HG03442 (cell line): ENCODE results near the gene ACTL7A.
"Not testable (repeated sequence)": the region's sequence is repeated elsewhere in the genome, so short reads cannot be mapped to it uniquely, and the experiment has no call there.

ENCODE experiments used
- ATAC-seq: cut with Tn5 transposase; IDR thresholded peaks from one replicate; pipeline ENCODE4 v1.9.1; 2021; ENCODE audit warnings: mild to moderate bottlenecking, moderate library complexity; ENCODE audit not compliant: unreplicated experiment

The ACTL7A gene

GRCh38 chr9:108848296-108848695, 13.8 kb upstream of the ACTL7A start:
- not testable (repeated sequence) for ATAC-seq

DNA sequence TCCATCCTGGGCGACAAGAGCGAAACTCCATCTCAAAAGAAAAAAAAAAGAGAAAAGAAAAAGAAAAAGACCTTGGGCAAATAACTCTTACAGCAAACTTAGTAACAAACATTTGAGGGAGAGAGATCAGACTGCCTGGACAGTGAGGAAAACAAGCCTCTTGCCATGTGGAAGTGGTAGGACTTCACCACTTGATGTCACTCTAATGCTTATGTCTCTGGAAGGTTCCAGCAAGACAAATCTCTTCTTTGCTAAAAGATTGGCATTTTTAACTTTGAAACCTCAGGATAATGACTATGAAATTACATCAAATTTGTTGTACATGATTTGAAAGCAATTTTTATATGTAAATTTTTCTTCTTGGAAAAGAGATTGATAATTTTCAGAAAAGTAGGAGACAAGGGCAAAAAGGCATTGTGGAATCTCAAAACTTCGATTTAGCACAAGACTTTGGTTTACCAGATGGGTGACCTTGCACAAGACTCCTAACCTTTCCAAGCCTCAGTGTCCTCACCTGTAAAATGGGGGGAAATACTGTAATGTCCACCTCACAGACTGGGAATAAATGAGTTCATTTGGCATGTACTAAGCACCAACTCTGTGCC, 11.7 kb upstream of the ACTL7A start:
- ATAC-seq: no peak

- ATAC-seq: no peak
These were observed 10.9 kb upstream of the ACTL7A start for GRCh38 chr9:108851138-108851537.

DNA sequence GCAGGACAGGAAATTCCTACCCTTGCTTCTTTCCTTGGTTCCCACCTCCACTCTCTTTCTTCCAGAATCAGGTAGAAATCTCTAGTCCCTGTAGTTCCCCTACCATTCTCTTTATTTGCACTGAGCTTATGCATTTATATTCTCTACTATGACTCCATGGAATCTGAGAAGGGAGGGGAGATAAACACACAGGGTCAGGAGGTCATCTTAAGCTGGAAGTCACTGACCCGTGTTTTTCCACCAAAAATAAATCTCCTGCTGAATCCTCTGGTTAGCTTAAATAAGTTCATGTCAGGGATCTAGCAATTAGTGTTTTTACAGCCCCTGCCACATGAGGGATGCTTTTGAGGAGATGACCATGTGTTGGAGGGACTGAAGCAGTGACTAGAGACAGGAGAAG, 10.0 kb upstream of the ACTL7A start:
- no peak for ATAC-seq

DNA sequence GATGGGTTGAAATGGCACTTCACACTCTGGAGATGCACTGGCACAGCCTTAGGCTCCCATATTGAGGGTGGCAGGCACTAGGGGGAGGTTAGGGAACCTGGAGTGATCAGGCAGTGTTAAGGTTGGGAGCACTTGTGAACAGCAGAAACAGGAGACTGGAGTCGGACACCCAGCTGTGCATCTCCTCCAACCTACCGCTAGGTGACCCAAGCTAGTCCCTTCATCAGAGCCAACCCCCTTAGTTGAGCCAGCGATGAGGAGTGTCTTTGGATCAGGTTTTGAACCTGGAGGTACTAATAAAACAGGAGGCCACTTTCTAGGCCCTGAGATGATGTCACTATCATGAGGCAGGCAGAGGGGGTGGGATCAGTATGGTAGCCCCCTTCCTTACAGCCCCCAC, 8.0 kb upstream of the ACTL7A start:
- ATAC-seq: no peak

DNA sequence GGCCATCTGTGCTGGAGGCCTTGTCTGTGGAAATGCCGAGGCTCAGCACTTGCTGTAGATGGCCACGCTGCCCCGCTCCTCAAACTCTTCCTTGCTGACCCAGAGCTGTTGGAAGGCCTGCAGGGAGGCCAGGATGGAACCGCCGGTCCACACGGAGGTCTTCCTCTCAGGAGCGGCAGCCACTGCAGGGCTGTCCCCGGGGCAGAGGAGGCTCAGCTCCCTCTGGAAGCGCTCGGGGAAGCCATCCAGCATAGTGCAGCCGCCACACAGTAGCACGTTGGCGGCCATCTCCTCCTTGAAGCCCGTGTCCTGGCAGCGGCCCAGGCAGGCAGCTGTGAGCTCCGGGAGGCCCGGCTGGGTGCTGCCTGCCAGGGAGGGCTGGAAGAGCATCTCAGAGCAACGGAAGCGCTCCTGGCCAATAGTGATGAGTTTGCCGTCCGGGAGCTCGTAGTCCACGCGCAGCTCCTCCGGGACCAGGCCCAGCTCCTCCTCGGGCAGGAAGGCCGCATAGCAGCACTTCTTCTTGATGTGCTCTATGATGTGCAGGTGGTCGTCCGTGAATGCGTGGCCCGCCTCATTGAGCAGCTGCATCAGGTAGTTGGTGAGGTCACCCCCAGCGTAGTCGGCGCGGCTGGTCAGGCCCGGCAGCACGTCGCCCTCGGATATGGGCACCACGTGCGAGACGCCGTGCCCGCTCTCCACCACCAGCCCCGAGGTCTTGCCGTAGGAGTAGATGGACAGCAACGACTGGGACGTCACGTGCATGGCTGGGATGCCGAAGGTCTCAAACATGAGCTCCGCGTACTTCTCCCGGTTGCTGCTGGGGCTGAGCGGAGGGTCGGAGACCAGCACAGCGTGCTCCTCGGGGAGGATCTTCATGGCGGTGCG, 7.2 kb upstream of the ACTL7A start:
- no peak for ATAC-seq

DNA sequence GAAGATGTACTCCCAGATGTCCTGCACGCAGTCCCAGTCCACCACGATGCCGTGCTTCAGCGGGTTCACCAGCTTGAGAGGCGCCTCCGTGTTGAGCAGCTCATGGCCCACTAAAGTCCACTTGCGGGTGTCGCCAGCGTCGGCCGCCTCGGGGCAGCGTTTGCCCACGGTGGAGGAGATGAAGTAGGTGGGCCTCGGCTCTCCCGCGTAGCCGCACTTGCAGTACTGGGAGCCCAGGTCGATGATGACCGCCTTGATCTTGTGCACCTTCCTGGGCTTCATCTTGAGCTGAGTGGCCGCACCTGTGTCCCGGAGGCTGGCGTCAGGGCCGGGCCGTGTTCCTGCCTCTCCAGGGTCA, 6.6 kb upstream of the ACTL7A start:
- no peak for ATAC-seq

DNA sequence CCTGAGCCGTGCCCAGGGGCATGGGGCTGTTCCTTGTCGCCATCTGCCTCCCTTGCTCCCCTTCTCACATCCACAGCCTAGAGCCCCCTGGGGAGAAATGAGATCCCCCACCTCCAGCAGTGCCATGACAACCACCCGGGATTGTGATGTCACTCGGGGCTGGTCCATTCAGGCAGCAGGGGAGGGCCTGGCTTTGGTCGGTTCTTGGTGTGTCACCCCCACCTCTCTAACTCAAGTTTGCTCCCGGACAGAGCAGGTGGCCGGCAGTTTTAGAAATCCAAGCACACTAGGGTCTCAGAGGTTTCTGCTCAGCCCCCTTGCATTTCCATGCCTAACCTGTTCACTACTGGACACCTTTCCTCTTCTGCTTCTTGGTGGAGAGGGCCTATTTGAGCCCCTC, 6.2 kb upstream of the ACTL7A start, which contains the start of gene ACTL7B:
Gene ACTL7B (minus strand): TSS at position 99 of the 400 bp plus-strand sequence. CDS start 56 bp downstream, at position 43.
- no peak for ATAC-seq

DNA sequence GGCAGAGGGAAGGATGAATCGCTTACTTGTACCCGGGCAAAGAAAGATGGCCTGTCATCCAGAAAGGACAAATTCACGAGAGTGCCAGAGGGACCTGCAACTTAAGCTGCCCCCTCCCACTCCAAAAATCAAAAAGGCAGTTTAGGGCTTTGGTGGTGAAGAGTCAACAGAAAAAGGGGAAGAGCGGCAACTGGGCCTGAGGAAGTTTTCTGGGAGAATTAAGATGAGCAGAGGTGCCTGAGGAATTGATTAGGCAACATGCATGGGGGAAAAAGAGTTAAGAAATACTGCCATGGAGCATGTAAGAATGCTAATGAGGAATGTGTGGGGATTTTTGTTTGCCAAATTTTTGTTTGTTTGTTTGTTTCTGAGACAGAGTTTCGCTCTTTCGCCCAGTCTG, 4.5 kb upstream of the ACTL7A start:
- ATAC-seq: no peak

- peak; percentile 91 for ATAC-seq
These were observed 2.5 kb upstream of the ACTL7A start for GRCh38 chr9:108859459-108860114.

DNA sequence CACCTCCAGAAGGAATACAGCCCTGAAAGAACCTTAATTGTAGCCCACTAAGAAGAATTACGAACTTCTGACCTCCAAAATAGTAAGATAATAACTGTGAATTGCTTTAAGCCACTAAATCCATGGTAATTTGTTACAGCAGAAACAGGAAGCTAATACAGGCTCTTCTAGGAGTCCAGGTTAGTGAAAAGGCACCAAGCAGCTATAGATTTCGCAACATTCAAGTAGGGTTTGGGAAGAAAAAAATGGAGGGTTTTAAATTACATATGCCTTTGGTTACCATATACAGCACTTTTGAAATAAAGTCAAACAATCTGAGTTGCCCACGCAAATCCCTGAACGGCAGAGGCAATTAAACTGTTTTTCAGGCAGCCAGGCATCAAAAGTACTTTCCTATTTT, 1.7 kb upstream of the ACTL7A start:
- no peak for ATAC-seq

GRCh38 chr9:108860764-108861163, 1.3 kb upstream of the ACTL7A start:
- ATAC-seq: no peak

DNA sequence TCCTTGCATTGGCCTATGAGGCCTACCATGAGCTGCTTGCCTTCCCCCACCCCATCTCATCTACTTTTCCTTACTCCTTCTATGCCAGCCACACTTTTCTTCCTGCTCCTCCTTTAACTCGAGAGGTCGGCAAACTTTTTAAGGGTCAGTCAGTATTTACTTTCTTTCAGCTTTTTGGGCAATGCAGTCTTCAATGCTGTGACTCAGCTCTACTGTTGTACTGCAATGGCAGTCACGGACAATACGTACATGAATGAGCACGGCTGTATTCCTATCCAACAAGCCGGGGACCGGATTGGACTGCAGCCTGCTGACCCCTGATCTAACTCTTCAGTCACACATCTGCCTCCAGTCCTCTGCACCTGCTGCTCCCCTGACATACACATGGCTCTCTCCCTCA, 602 bp upstream of the ACTL7A start:
- ATAC-seq: no peak

- ATAC-seq: no peak
These were observed 1.8 kb downstream of the ACTL7A start for GRCh38 chr9:108863891-108864290.

DNA sequence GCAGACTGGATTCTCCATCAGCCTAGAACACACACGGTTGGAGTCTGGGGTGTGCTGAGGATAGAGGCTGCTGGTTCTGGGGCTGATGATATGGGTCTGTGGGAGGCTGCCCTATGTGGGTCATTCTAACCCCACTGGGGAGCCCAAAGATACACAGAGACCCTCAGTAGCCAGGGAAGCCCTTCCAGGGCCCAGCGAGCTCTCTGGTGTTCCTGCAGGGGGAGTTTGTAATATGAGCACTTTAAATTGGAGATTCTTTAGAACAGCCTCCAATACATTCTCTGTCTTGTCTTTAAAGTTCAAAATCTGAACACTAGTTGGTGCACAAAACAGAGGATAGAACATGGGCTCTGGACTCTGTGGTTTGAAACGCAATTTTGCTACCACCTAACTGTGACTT, 2.4 kb downstream of the ACTL7A start:
- ATAC-seq: no peak

GRCh38 chr9:108865037-108865436, 3.0 kb downstream of the ACTL7A start:
- no peak for ATAC-seq

GRCh38 chr9:108866001-108866420, 3.9 kb downstream of the ACTL7A start:
- no peak for ATAC-seq

DNA sequence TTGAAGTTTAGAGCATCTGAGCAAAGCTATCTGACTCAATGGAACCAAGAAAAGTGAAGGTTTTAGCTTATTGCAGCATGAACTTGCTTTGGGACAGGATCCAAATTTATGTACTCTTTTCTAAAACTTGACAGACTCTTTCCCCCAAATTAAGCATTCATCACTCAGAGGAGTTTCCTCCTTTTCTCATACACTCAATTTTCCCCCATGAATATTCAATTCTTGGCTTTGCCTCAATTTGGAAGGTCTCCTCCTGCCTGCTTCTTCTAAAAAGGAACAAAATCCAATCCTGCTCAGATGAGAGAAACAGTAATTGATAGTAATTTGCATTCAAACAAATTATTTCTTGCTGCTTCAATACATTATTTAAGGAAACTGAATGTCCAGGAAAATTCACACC, 5.0 kb downstream of the ACTL7A start:
- ATAC-seq: no peak

DNA sequence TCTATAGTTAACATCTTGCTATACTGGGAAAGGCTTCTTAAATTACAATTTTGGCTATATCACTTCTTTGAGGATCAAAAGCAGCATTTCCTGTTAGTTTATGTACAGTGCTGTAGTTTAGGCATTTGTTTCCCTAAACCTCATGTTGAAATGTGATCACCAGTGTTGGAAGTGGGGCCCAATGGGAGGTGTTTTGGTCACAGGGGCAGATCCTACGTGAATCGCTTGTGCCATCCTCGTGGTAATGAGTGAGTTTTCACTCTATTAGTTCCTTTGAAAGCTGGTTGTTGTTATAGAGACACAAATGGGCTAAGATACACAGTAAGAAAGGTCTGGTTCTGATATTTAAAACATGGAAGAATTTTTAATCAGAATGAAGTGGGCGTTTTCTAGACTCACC, 5.8 kb downstream of the ACTL7A start:
- ATAC-seq: no peak

- no peak for ATAC-seq
These were observed 7.1 kb downstream of the ACTL7A start for GRCh38 chr9:108869092-108869725.

DNA sequence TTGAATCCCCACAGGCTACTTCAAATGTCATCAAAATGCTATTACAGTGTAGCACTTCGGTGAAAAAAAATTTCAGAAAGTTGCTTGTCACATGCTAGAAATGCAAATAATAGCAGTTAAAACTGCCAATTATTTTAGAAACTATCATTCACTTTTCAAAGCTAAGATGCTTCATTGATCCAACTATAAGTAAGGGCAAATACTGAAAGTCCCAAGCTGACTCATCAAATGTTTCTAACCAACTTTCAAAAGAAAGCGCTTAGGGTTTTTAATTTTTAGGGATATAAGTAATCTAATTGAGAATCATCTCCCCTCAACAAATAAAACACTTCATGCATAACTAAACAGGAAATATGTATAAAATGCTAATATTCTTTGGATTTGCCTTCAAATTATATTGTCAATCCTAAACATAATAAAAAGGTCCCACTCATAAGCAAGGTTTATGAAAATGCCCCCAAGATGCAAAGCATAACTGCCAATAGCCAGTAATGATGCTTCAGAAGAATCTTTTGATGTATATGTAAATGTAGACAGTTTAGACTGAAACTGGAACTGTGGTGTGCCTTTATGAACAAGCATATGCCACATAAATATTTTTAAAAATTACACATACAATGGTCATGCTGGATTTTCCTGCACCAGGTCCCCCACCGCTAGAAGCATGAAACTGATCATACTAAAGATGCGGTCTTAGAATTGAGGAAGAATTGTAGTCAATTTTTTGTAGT, 12.2 kb downstream of the ACTL7A start:
- peak; percentile 79 for ATAC-seq
